Breast epithelium (tissue), 3 donors: ENCODE measurements around the gene TMPRSS11D.

Experiments used
- CTCF ChIP-seq, 3 donors: fragments of 450-650 bp; IDR thresholded peaks; one replicate each; pipeline ENCODE4 v1.5.1; 2016 to 2017; ENCODE audit warnings: antibody characterized with exemption in 3 of 3, mild to moderate bottlenecking in 3 of 3, moderate library complexity in 3 of 3
- POLR2A ChIP-seq: fragments of 450-650 bp; IDR thresholded peaks from one replicate; pipeline ENCODE4 v1.6.1; 2016; ENCODE audit warnings: antibody characterized with exemption, mild to moderate bottlenecking, moderate library complexity
- POLR2AphosphoS5 ChIP-seq, 3 donors: sonication (generic); formaldehyde crosslinking; IDR thresholded peaks; one replicate each; pipeline ENCODE4 v1.6.1; 2017; ENCODE audit warnings: antibody characterized with exemption in 3 of 3

GRCh38 chr4:67907650-67908049, 23.8 kb upstream of the TMPRSS11D start:
- TF ChIP-seq CTCF (IDR thresholded peaks at IDR 0.05), result no peak
- no peak for TF ChIP-seq POLR2A
- TF ChIP-seq POLR2AphosphoS5 (IDR thresholded peaks at IDR 0.05), result no peak
